GM12878 (cell line): ENCODE data around the gene DNAAF8. TPM values are rescaled to one million over a fixed set of nuclear protein-coding genes. Genes with fewer than 3 reads are reported as not detected.

Experiments used
- BACH1 ChIP-seq: fragments of 450-650 bp; IDR thresholded peaks from 2 replicates; pipeline ENCODE4 v1.6.1; 2017; ENCODE audit warnings: mild to moderate bottlenecking, borderline replicate concordance
- CREB1 ChIP-seq: IDR thresholded peaks from 2 replicates; pipeline ENCODE4 v1.6.1; 2012; ENCODE audit warnings: low read depth, mild to moderate bottlenecking, inconsistent platforms
- EZH2 ChIP-seq: IDR thresholded peaks from 2 replicates; pipeline ENCODE4 v1.6.1; 2012; ENCODE audit warnings: low read depth, mild to moderate bottlenecking, control low read depth, inconsistent platforms, low read length, borderline replicate concordance; ENCODE audit not compliant: control insufficient read depth
- FOS ChIP-seq: IDR thresholded peaks from 3 replicates; pipeline ENCODE4 v1.6.1; 2011; ENCODE audit warnings: borderline replicate concordance; ENCODE audit not compliant: insufficient read length; ENCODE audit errors: extremely low read depth
- IKZF2 ChIP-seq, 2 experiments: fragments of 450-650 bp; IDR thresholded peaks; 2 replicates each; pipeline ENCODE4 v1.6.1; 2017; ENCODE audit warnings: mild to moderate bottlenecking in 2 of 2, moderate library complexity in 2 of 2
- NFYB ChIP-seq: IDR thresholded peaks from 2 replicates; pipeline ENCODE4 v1.6.1; 2011; ENCODE audit warnings: low read depth, mild to moderate bottlenecking, low read length, improper control_type of control experiment, moderate library complexity; ENCODE audit not compliant: insufficient read depth
- NR2C1 ChIP-seq: fragments of 450-650 bp; IDR thresholded peaks from 2 replicates; pipeline ENCODE4 v1.6.1; 2017; ENCODE audit warnings: antibody characterized with exemption, mild to moderate bottlenecking, moderate library complexity
- NRF1 ChIP-seq: conservative IDR thresholded peaks from 2 replicates; pipeline ENCODE4 v1.6.1; 2011; ENCODE audit warnings: mild to moderate bottlenecking, low read depth, low read length, improper control_type of control experiment
- POLR2A ChIP-seq: IDR thresholded peaks from 2 replicates; pipeline ENCODE4 v1.6.1; 2011; ENCODE audit warnings: low read depth, mild to moderate bottlenecking, low read length
- RAD51 ChIP-seq: fragments of 450-650 bp; IDR thresholded peaks from 2 replicates; pipeline ENCODE4 v1.6.1; 2016; ENCODE audit warnings: moderate library complexity, mild to moderate bottlenecking, inconsistent platforms
- SRF ChIP-seq, 2 experiments: IDR thresholded peaks; 2 replicates each; pipeline ENCODE4 v1.6.1; 2011; ENCODE audit warnings: low read depth in 2 of 2, low read length in 2 of 2, mild to moderate bottlenecking in 1 of 2, moderate library complexity in 1 of 2
- SUPT20H ChIP-seq: IDR thresholded peaks from 2 replicates; pipeline ENCODE4 v1.6.1; 2011; ENCODE audit warnings: low read depth, mild to moderate bottlenecking, low read length, moderate library complexity, borderline replicate concordance; ENCODE audit not compliant: control insufficient read depth
- TAF1 ChIP-seq: IDR thresholded peaks from 2 replicates; pipeline ENCODE4 v1.6.1; 2011; ENCODE audit warnings: mild to moderate bottlenecking, low read depth, low read length, borderline replicate concordance
- TCF12 ChIP-seq: IDR thresholded peaks from 2 replicates; pipeline ENCODE4 v1.6.1; 2011; ENCODE audit warnings: low read depth, mild to moderate bottlenecking, low read length
- YY1 ChIP-seq: IDR thresholded peaks from 2 replicates; pipeline ENCODE4 v1.6.1; 2011; ENCODE audit warnings: low read depth, mild to moderate bottlenecking, low read length
- ZNF207 ChIP-seq: fragments of 450-650 bp; IDR thresholded peaks from 2 replicates; pipeline ENCODE4 v1.6.1; 2014; ENCODE audit warnings: antibody characterized with exemption, mild to moderate bottlenecking, borderline replicate concordance
- ZNF24 ChIP-seq: fragments of 450-650 bp; IDR thresholded peaks from 2 replicates; pipeline ENCODE4 v1.6.1; 2017; ENCODE audit warnings: antibody characterized with exemption, mild to moderate bottlenecking
- ZNF274 ChIP-seq: IDR thresholded peaks from one replicate; pipeline ENCODE4 v1.8.0; 2011; ENCODE audit not compliant: insufficient read length, insufficient read depth
- polyA plus RNA-seq, 11 experiments: library from polyadenylated mRNA; depleted of rRNA in 4 of 11; unstranded in 6 of 11; stranded (reverse) in 5 of 11; fragments of >200 nt; fragmentation: Nextera tagmentation in 4 of 11; fragmentation: Illumina TruSeq in 1 of 11; extraction: Ambion mirVana in 4 of 11; extraction: Trizol in 1 of 11; gene quantifications; 1 replicate in 1 of 11; 2 replicates in 10 of 11; pipeline versions ENCODE4 v1.2.1 to v1.2.3, GENCODE V29; 2011 to 2016; ENCODE audit warnings: inconsistent platforms in 2 of 11, missing spikeins in 2 of 11, low read depth in 1 of 11
- total RNA-seq, 4 experiments: library from RNA; depleted of rRNA in 3 of 4; stranded (reverse); fragments of >200 nt in 3 of 4; fragmentation: Illumina TruSeq in 1 of 4; extraction: Trizol in 1 of 4; gene quantifications; 2 replicates each; pipeline versions ENCODE4 v1.2.1 to v1.2.3, GENCODE V29; 2013 to 2021
- TF ChIP-seq, protein P1 (sequence below): IDR thresholded peaks from 2 replicates; pipeline ENCODE4 v1.6.1; 2011; ENCODE audit warnings: borderline replicate concordance, low read depth, mild to moderate bottlenecking, moderate library complexity, low read length; ENCODE audit not compliant: insufficient read depth, poor library complexity, severe bottlenecking
- TF ChIP-seq, protein P2 (sequence below): fragments of 150-350 bp; IDR thresholded peaks from 2 replicates; pipeline ENCODE4 v1.6.1; 2016; ENCODE audit warnings: low read depth, low read length
- TF ChIP-seq, protein P3 (sequence below): IDR thresholded peaks from 2 replicates; pipeline ENCODE4 v1.6.1; 2012; ENCODE audit warnings: low read depth, low read length, improper control_type of control experiment
- TF ChIP-seq, protein P4 (sequence below): fragments of 450-650 bp; IDR thresholded peaks from 2 replicates; pipeline ENCODE4 v1.6.1; 2014; ENCODE audit warnings: mild to moderate bottlenecking
- TF ChIP-seq, protein P5 (sequence below): fragments of 450-650 bp; IDR thresholded peaks from 2 replicates; pipeline ENCODE4 v1.6.1; 2016; ENCODE audit warnings: mild to moderate bottlenecking

Gene DNAAF8
- total and polyA plus RNA-seq, 10 of the 15 experiments (the other 5 are each of a cell fraction or from before 2014, with no cell fraction given): 0.01 to 0.78 (median 0.22) TPM; not detected in 2

DNA sequence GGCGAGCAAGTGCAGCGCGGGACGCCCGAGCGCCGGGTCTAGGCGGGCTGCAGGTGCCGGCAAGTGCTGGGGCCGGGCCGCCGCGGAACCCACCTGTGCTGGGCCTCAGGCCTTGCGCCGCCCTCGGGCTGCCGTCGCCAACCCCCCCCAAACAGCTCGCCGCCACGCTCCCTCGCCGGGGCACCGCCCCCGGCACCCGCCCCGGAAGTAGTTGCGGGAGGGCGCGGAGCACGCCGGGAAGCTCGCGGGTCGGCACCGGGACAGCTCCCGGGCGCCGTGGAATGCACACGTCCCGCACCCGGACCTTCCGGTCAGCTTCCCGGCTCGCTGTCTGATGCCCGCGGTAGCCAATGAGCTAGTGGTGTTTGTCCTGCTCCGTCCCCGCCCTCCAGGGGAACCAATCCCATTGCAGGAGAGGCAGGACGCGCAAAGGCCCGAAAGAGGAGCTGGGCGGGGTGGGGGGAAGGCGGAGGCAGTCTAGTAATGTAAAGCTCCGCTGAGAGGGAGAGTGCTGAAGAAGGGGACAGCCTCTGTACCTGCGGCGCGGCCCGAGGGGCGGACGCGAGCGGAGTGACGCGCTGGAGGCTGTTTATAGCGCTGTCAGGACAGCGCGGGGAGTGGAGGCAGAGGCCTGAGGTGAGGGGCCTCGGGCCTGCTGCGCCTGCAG, at the start of gene DNAAF8, which contains the start of gene ANKS3 (continued):
- TF ChIP-seq SRF (IDR thresholded peaks at IDR 0.05; ENCODE audit: low read depth in 2 of 2, low read length in 2 of 2): peak in 1 of 2 experiments; percentile 20; a peak in 1 of 4 replicates
- peak; percentile 46 for TF ChIP-seq CREB1
- peak; percentile 67; the same call in 1 of the 2 replicates for TF ChIP-seq NFYB
- TF ChIP-seq, protein P1, sequence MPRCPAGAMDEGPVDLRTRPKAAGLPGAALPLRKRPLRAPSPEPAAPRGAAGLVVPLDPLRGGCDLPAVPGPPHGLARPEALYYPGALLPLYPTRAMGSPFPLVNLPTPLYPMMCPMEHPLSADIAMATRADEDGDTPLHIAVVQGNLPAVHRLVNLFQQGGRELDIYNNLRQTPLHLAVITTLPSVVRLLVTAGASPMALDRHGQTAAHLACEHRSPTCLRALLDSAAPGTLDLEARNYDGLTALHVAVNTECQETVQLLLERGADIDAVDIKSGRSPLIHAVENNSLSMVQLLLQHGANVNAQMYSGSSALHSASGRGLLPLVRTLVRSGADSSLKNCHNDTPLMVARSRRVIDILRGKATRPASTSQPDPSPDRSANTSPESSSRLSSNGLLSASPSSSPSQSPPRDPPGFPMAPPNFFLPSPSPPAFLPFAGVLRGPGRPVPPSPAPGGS: no peak
- no peak for TF ChIP-seq RAD51
- TF ChIP-seq, protein P2, sequence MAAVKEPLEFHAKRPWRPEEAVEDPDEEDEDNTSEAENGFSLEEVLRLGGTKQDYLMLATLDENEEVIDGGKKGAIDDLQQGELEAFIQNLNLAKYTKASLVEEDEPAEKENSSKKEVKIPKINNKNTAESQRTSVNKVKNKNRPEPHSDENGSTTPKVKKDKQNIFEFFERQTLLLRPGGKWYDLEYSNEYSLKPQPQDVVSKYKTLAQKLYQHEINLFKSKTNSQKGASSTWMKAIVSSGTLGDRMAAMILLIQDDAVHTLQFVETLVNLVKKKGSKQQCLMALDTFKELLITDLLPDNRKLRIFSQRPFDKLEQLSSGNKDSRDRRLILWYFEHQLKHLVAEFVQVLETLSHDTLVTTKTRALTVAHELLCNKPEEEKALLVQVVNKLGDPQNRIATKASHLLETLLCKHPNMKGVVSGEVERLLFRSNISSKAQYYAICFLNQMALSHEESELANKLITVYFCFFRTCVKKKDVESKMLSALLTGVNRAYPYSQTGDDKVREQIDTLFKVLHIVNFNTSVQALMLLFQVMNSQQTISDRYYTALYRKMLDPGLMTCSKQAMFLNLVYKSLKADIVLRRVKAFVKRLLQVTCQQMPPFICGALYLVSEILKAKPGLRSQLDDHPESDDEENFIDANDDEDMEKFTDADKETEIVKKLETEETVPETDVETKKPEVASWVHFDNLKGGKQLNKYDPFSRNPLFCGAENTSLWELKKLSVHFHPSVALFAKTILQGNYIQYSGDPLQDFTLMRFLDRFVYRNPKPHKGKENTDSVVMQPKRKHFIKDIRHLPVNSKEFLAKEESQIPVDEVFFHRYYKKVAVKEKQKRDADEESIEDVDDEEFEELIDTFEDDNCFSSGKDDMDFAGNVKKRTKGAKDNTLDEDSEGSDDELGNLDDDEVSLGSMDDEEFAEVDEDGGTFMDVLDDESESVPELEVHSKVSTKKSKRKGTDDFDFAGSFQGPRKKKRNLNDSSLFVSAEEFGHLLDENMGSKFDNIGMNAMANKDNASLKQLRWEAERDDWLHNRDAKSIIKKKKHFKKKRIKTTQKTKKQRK: no peak
- no peak for TF ChIP-seq EZH2
- TF ChIP-seq ZNF274: no peak
- 0 out of 2 replicates have a peak, but pooled peaks have one; percentile 41 for TF ChIP-seq ZNF207
- no peak for TF ChIP-seq NRF1
- TF ChIP-seq SUPT20H: no peak
- TF ChIP-seq, protein P3, sequence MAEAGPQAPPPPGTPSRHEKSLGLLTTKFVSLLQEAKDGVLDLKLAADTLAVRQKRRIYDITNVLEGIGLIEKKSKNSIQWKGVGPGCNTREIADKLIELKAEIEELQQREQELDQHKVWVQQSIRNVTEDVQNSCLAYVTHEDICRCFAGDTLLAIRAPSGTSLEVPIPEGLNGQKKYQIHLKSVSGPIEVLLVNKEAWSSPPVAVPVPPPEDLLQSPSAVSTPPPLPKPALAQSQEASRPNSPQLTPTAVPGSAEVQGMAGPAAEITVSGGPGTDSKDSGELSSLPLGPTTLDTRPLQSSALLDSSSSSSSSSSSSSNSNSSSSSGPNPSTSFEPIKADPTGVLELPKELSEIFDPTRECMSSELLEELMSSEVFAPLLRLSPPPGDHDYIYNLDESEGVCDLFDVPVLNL: peak; percentile 62; the same call in 1 of the 2 replicates
- TF ChIP-seq TCF12: peak; percentile 41; the same call in 1 of the 2 replicates
- peak; percentile 18 for TF ChIP-seq FOS
- no peak for TF ChIP-seq IKZF2 (IDR thresholded peaks at IDR 0.05)
- peak; percentile 97 for TF ChIP-seq NR2C1
- TF ChIP-seq, protein P4, sequence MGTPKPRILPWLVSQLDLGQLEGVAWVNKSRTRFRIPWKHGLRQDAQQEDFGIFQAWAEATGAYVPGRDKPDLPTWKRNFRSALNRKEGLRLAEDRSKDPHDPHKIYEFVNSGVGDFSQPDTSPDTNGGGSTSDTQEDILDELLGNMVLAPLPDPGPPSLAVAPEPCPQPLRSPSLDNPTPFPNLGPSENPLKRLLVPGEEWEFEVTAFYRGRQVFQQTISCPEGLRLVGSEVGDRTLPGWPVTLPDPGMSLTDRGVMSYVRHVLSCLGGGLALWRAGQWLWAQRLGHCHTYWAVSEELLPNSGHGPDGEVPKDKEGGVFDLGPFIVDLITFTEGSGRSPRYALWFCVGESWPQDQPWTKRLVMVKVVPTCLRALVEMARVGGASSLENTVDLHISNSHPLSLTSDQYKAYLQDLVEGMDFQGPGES: peak; percentile 39; the same call in 1 of the 2 replicates
- TF ChIP-seq TAF1: peak; percentile 30; the same call in 1 of the 2 replicates
- TF ChIP-seq YY1: peak; percentile 48; the same call in 1 of the 2 replicates
- peak; percentile 71 for TF ChIP-seq BACH1
- peak; percentile 85 for TF ChIP-seq POLR2A
- TF ChIP-seq ZNF24: no peak
- TF ChIP-seq, protein P5, sequence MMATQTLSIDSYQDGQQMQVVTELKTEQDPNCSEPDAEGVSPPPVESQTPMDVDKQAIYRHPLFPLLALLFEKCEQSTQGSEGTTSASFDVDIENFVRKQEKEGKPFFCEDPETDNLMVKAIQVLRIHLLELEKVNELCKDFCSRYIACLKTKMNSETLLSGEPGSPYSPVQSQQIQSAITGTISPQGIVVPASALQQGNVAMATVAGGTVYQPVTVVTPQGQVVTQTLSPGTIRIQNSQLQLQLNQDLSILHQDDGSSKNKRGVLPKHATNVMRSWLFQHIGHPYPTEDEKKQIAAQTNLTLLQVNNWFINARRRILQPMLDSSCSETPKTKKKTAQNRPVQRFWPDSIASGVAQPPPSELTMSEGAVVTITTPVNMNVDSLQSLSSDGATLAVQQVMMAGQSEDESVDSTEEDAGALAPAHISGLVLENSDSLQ: peak; percentile 96
